ENCODE measurements around the gene EXOSC5.

The EXOSC5 gene

GRCh38 chr19:41357746-41358145, 39.4 kb downstream of the EXOSC5 start:
- H3K27ac ChIP-seq (ENCODE audit: low read length): no peak overlapping the region
- DNase-seq (ENCODE audit: low read depth, low spot score): no peak
- no peaks in the 10 kb centered on the region for H3K36me3 ChIP-seq (ENCODE audit: control insufficient read depth, insufficient read depth, low read length)
- H3K4me3 ChIP-seq (ENCODE audit: low read length): no peak overlapping the region
- H3K27me3 ChIP-seq (ENCODE audit: control insufficient read depth, insufficient read depth, low read length): no peaks in the 10 kb centered on the region
- H3K4me1 ChIP-seq (ENCODE audit: control insufficient read depth, insufficient read depth, low read length): peaks cover 1% of the 10 kb centered on the region; the same call in 1 of the 2 replicates
- no peaks in the 10 kb centered on the region for H3K9me3 ChIP-seq (ENCODE audit: control insufficient read depth, insufficient read depth, low read length)
- no CpG with 5 or more reads among the region's 13 CpGs for WGBS (ENCODE audit: insufficient coverage, insufficient read length)

- Histone ChIP-seq H3K27ac (ENCODE audit: low read length) (no peak overlapping the region), H3K36me3 (ENCODE audit: control insufficient read depth, insufficient read depth, low read length) (no peaks in the 10 kb centered on the region), H3K27me3 (ENCODE audit: control insufficient read depth, insufficient read depth, low read length) (peaks cover 2% of the 10 kb centered on the region), H3K4me1 (ENCODE audit: control insufficient read depth, insufficient read depth, low read length) (peaks cover 1% of the 10 kb centered on the region; the same call in 1 of the 2 replicates), H3K4me3 (ENCODE audit: low read length) (no peak overlapping the region), H3K9me3 (ENCODE audit: control insufficient read depth, insufficient read depth, low read length) (no peaks in the 10 kb centered on the region)
- DNase-seq (ENCODE audit: low read depth, low spot score): no peak
- WGBS (ENCODE audit: insufficient coverage, insufficient read length): no CpG with 5 or more reads among the region's 11 CpGs
Measured at GRCh38 chr19:41356984-41357739, 40.0 kb downstream of the EXOSC5 start.

- Histone ChIP-seq H3K27ac (ENCODE audit: low read length) (no peak overlapping the region), H3K27me3 (ENCODE audit: control insufficient read depth, insufficient read depth, low read length) (peaks cover 13% of the 10 kb centered on the region), H3K9me3 (ENCODE audit: control insufficient read depth, insufficient read depth, low read length) (no peaks in the 10 kb centered on the region), H3K36me3 (ENCODE audit: control insufficient read depth, insufficient read depth, low read length) (no peaks in the 10 kb centered on the region), H3K4me1 (ENCODE audit: control insufficient read depth, insufficient read depth, low read length) (peaks cover 1% of the 10 kb centered on the region; the same call in 1 of the 2 replicates), H3K4me3 (ENCODE audit: low read length) (no peak overlapping the region)
- no CpG with 5 or more reads among the region's 3 CpGs for WGBS (ENCODE audit: insufficient coverage, insufficient read length)
- no peak for DNase-seq (ENCODE audit: low read depth, low spot score)
Measured at GRCh38 chr19:41355802-41356201, 41.4 kb downstream of the EXOSC5 start.

- no peak for DNase-seq (ENCODE audit: low read depth, low spot score)
- no peak overlapping the region for H3K4me3 ChIP-seq (ENCODE audit: low read length)
- no peaks in the 10 kb centered on the region for H3K36me3 ChIP-seq (ENCODE audit: control insufficient read depth, insufficient read depth, low read length)
- peaks cover 1% of the 10 kb centered on the region; the same call in 1 of the 2 replicates for H3K4me1 ChIP-seq (ENCODE audit: control insufficient read depth, insufficient read depth, low read length)
- WGBS (ENCODE audit: insufficient coverage, insufficient read length): no CpG with 5 or more reads among the region's 1 CpG
- H3K9me3 ChIP-seq (ENCODE audit: control insufficient read depth, insufficient read depth, low read length): no peaks in the 10 kb centered on the region
- peaks cover 14% of the 10 kb centered on the region for H3K27me3 ChIP-seq (ENCODE audit: control insufficient read depth, insufficient read depth, low read length)
- no peak overlapping the region for H3K27ac ChIP-seq (ENCODE audit: low read length)
Measured at GRCh38 chr19:41355035-41355434, 42.1 kb downstream of the EXOSC5 start.

- no peak overlapping the region for H3K27ac ChIP-seq (ENCODE audit: low read length)
- H3K4me1 ChIP-seq (ENCODE audit: control insufficient read depth, insufficient read depth, low read length): peaks cover 1% of the 10 kb centered on the region; the same call in 1 of the 2 replicates
- peaks cover 14% of the 10 kb centered on the region for H3K27me3 ChIP-seq (ENCODE audit: control insufficient read depth, insufficient read depth, low read length)
- no peaks in the 10 kb centered on the region for H3K9me3 ChIP-seq (ENCODE audit: control insufficient read depth, insufficient read depth, low read length)
- H3K4me3 ChIP-seq (ENCODE audit: low read length): no peak overlapping the region; the same call in 1 of the 2 replicates
- DNase-seq (ENCODE audit: low read depth, low spot score): no peak
- WGBS (ENCODE audit: insufficient coverage, insufficient read length): no CpG with 5 or more reads among the region's 23 CpGs
- H3K36me3 ChIP-seq (ENCODE audit: control insufficient read depth, insufficient read depth, low read length): no peaks in the 10 kb centered on the region
Measured at GRCh38 chr19:41354343-41354953, 42.7 kb downstream of the EXOSC5 start.

- Histone ChIP-seq H3K27ac (ENCODE audit: low read length) (no peak within 1 kb of the TSS), H3K27me3 (ENCODE audit: control insufficient read depth, insufficient read depth, low read length) (peaks cover 14% of the 10 kb centered on the region), H3K36me3 (ENCODE audit: control insufficient read depth, insufficient read depth, low read length) (no peaks in the 10 kb centered on the region), H3K4me3 (ENCODE audit: low read length) (peak within 1 kb of the TSS; percentile 83), H3K9me3 (ENCODE audit: control insufficient read depth, insufficient read depth, low read length) (no peaks in the 10 kb centered on the region), H3K4me1 (ENCODE audit: control insufficient read depth, insufficient read depth, low read length) (peaks cover 1% of the 10 kb centered on the region; the same call in 1 of the 2 replicates)
- DNase-seq (ENCODE audit: low read depth, low spot score): no peak
- WGBS (ENCODE audit: insufficient coverage, insufficient read length): no CpG with 5 or more reads among the region's 78 CpGs
Measured at GRCh38 chr19:41353466-41354342, 43.5 kb downstream of the EXOSC5 start, which contains the start of gene TGFB1. TSS of gene TGFB1 (minus strand) at chr19:41353922. CDS start at chr19:41353044, 878 bp downstream.

GRCh38 chr19:41352609-41353465, 44.3 kb downstream of the EXOSC5 start:
- Histone ChIP-seq H3K4me3 (ENCODE audit: low read length) (peak overlapping the region; percentile 83), H3K4me1 (ENCODE audit: control insufficient read depth, insufficient read depth, low read length) (peaks cover 1% of the 10 kb centered on the region; the same call in 1 of the 2 replicates), H3K9me3 (ENCODE audit: control insufficient read depth, insufficient read depth, low read length) (no peaks in the 10 kb centered on the region), H3K27ac (ENCODE audit: low read length) (no peak overlapping the region), H3K27me3 (ENCODE audit: control insufficient read depth, insufficient read depth, low read length) (peaks cover 14% of the 10 kb centered on the region), H3K36me3 (ENCODE audit: control insufficient read depth, insufficient read depth, low read length) (no peaks in the 10 kb centered on the region)
- WGBS (ENCODE audit: insufficient coverage, insufficient read length): no CpG with 5 or more reads among the region's 71 CpGs
- no peak for DNase-seq (ENCODE audit: low read depth, low spot score)

- Histone ChIP-seq H3K27me3 (ENCODE audit: control insufficient read depth, insufficient read depth, low read length) (peaks cover 14% of the 10 kb centered on the region), H3K9me3 (ENCODE audit: control insufficient read depth, insufficient read depth, low read length) (no peaks in the 10 kb centered on the region), H3K27ac (ENCODE audit: low read length) (no peak overlapping the region), H3K4me1 (ENCODE audit: control insufficient read depth, insufficient read depth, low read length) (peaks cover 1% of the 10 kb centered on the region; the same call in 1 of the 2 replicates), H3K36me3 (ENCODE audit: control insufficient read depth, insufficient read depth, low read length) (no peaks in the 10 kb centered on the region), H3K4me3 (ENCODE audit: low read length) (peak overlapping the region; percentile 83; the same call in 1 of the 2 replicates)
- no CpG with 5 or more reads among the region's 12 CpGs for whole genome bisulfite sequencing (ENCODE audit: insufficient coverage, insufficient read length)
- DNase-seq (ENCODE audit: low read depth, low spot score): no peak
Measured at GRCh38 chr19:41352279-41352608, 44.9 kb downstream of the EXOSC5 start.

GRCh38 chr19:41351339-41352245, 45.6 kb downstream of the EXOSC5 start:
- WGBS (ENCODE audit: insufficient coverage, insufficient read length): no CpG with 5 or more reads among the region's 58 CpGs
- DNase-seq (ENCODE audit: low read depth, low spot score): no peak
- Histone ChIP-seq H3K27ac (ENCODE audit: low read length) (no peak overlapping the region), H3K4me3 (ENCODE audit: low read length) (peak overlapping the region; percentile 83; the same call in 1 of the 2 replicates), H3K27me3 (ENCODE audit: control insufficient read depth, insufficient read depth, low read length) (peaks cover 14% of the 10 kb centered on the region), H3K9me3 (ENCODE audit: control insufficient read depth, insufficient read depth, low read length) (no peaks in the 10 kb centered on the region), H3K36me3 (ENCODE audit: control insufficient read depth, insufficient read depth, low read length) (no peaks in the 10 kb centered on the region), H3K4me1 (ENCODE audit: control insufficient read depth, insufficient read depth, low read length) (peaks cover 1% of the 10 kb centered on the region; the same call in 1 of the 2 replicates)

Measured in iPS DF 6.9 (cell line).